Measurements from ENCODE around the gene KLHDC9. TPM values are rescaled to one million over a fixed set of nuclear protein-coding genes. Genes with fewer than 3 reads are reported as not detected.

KLHDC9 gene
- total RNA-seq, 2 experiments from 2014 or later: 0.33 to 0.46 TPM

- H3K9me3 Mint-ChIP-seq: no peaks in the 10 kb centered on the region
- H3K4me3 Mint-ChIP-seq: no peak overlapping the region
- no peaks in the 10 kb centered on the region for H3K27me3 Mint-ChIP-seq
- H3K36me3 Mint-ChIP-seq: no peaks in the 10 kb centered on the region
- no peak for DNase-seq
- H3K27ac Mint-ChIP-seq: no peak overlapping the region
- peaks cover 11% of the 10 kb centered on the region for H3K4me1 Mint-ChIP-seq
These were observed 13.6 kb upstream of the KLHDC9 start for GRCh38 chr1:161084597-161084988.

GRCh38 chr1:161085165-161085564 is 13.0 kb upstream of the KLHDC9 start:
- no peak for DNase-seq
- H3K36me3 Mint-ChIP-seq: no peaks in the 10 kb centered on the region
- no peaks in the 10 kb centered on the region for H3K9me3 Mint-ChIP-seq
- H3K27me3 Mint-ChIP-seq: no peaks in the 10 kb centered on the region
- no peak overlapping the region for H3K4me3 Mint-ChIP-seq
- peaks cover 13% of the 10 kb centered on the region for H3K4me1 Mint-ChIP-seq
- no peak overlapping the region for H3K27ac Mint-ChIP-seq

GRCh38 chr1:161086457-161086856 is 11.7 kb upstream of the KLHDC9 start:
- no peaks in the 10 kb centered on the region for H3K36me3 Mint-ChIP-seq
- no peak for DNase-seq
- H3K4me3 Mint-ChIP-seq: no peak overlapping the region
- peaks cover 25% of the 10 kb centered on the region for H3K4me1 Mint-ChIP-seq
- H3K9me3 Mint-ChIP-seq: no peaks in the 10 kb centered on the region
- H3K27me3 Mint-ChIP-seq: no peaks in the 10 kb centered on the region
- H3K27ac Mint-ChIP-seq: no peak overlapping the region

GRCh38 chr1:161088587-161089110 is 9.5 kb upstream of the KLHDC9 start:
- Mint-ChIP-seq H3K36me3 (no peaks in the 10 kb centered on the region), H3K27me3 (no peaks in the 10 kb centered on the region), H3K9me3 (no peaks in the 10 kb centered on the region), H3K4me3 (no peak overlapping the region), H3K27ac (no peak overlapping the region), H3K4me1 (peaks cover 45% of the 10 kb centered on the region)
- DNase-seq: no peak

- Mint-ChIP-seq H3K27ac (no peak within 1 kb of the TSS), H3K27me3 (no peaks in the 10 kb centered on the region), H3K4me1 (peaks cover 48% of the 10 kb centered on the region), H3K4me3 (no peak within 1 kb of the TSS), H3K36me3 (no peaks in the 10 kb centered on the region), H3K9me3 (no peaks in the 10 kb centered on the region)
- DNase-seq: no peak
These were observed 8.8 kb upstream of the KLHDC9 start, which contains the start of gene NECTIN4 for GRCh38 chr1:161089251-161089924. Gene NECTIN4 (minus strand): TSS chr1:161089558. CDS start chr1:161089296, 262 bp downstream.

- Mint-ChIP-seq H3K9me3 (no peaks in the 10 kb centered on the region), H3K27ac (no peak overlapping the region), H3K4me3 (no peak overlapping the region), H3K36me3 (no peaks in the 10 kb centered on the region), H3K27me3 (no peaks in the 10 kb centered on the region), H3K4me1 (peaks cover 48% of the 10 kb centered on the region)
- no peak for DNase-seq
These were observed 8.2 kb upstream of the KLHDC9 start for GRCh38 chr1:161089938-161090337.

- Mint-ChIP-seq H3K27me3 (no peaks in the 10 kb centered on the region), H3K36me3 (no peaks in the 10 kb centered on the region), H3K4me1 (peaks cover 48% of the 10 kb centered on the region), H3K4me3 (no peak overlapping the region), H3K27ac (no peak overlapping the region), H3K9me3 (no peaks in the 10 kb centered on the region)
- no peak for DNase-seq
These were observed 7.5 kb upstream of the KLHDC9 start for GRCh38 chr1:161090617-161091016.

- DNase-seq: no peak
- H3K9me3 Mint-ChIP-seq: no peaks in the 10 kb centered on the region
- H3K27me3 Mint-ChIP-seq: no peaks in the 10 kb centered on the region
- H3K27ac Mint-ChIP-seq: no peak overlapping the region
- H3K4me1 Mint-ChIP-seq: peaks cover 51% of the 10 kb centered on the region
- no peak overlapping the region for H3K4me3 Mint-ChIP-seq
- H3K36me3 Mint-ChIP-seq: no peaks in the 10 kb centered on the region
These were observed 7.1 kb upstream of the KLHDC9 start for GRCh38 chr1:161091093-161091492.

GRCh38 chr1:161091796-161092507 is 6.2 kb upstream of the KLHDC9 start:
- H3K36me3 Mint-ChIP-seq: no peaks in the 10 kb centered on the region
- no peak overlapping the region for H3K4me3 Mint-ChIP-seq
- DNase-seq: no peak
- H3K27ac Mint-ChIP-seq: peak overlapping the region; percentile 23
- H3K4me1 Mint-ChIP-seq: peaks cover 59% of the 10 kb centered on the region
- H3K9me3 Mint-ChIP-seq: no peaks in the 10 kb centered on the region
- no peaks in the 10 kb centered on the region for H3K27me3 Mint-ChIP-seq

GRCh38 chr1:161092621-161093028 is 5.5 kb upstream of the KLHDC9 start:
- H3K27ac Mint-ChIP-seq: peak overlapping the region; percentile 35
- no peaks in the 10 kb centered on the region for H3K9me3 Mint-ChIP-seq
- peak; percentile 58 for DNase-seq
- H3K36me3 Mint-ChIP-seq: no peaks in the 10 kb centered on the region
- H3K4me3 Mint-ChIP-seq: no peak overlapping the region
- H3K27me3 Mint-ChIP-seq: no peaks in the 10 kb centered on the region
- H3K4me1 Mint-ChIP-seq: peaks cover 64% of the 10 kb centered on the region

- Mint-ChIP-seq H3K27me3 (no peaks in the 10 kb centered on the region), H3K9me3 (no peaks in the 10 kb centered on the region), H3K4me3 (no peak overlapping the region), H3K36me3 (peaks cover 4% of the 10 kb centered on the region), H3K27ac (no peak overlapping the region), H3K4me1 (peaks cover 66% of the 10 kb centered on the region)
- no peak for DNase-seq
These were observed 3.7 kb upstream of the KLHDC9 start for GRCh38 chr1:161094481-161094880.

GRCh38 chr1:161095230-161095629 is 2.9 kb upstream of the KLHDC9 start:
- H3K4me1 Mint-ChIP-seq: peaks cover 66% of the 10 kb centered on the region
- DNase-seq: no peak
- no peak overlapping the region for H3K27ac Mint-ChIP-seq
- no peaks in the 10 kb centered on the region for H3K27me3 Mint-ChIP-seq
- no peaks in the 10 kb centered on the region for H3K9me3 Mint-ChIP-seq
- no peak overlapping the region for H3K4me3 Mint-ChIP-seq
- peaks cover 7% of the 10 kb centered on the region for H3K36me3 Mint-ChIP-seq

GRCh38 chr1:161096015-161096414 is 2.1 kb upstream of the KLHDC9 start:
- no peaks in the 10 kb centered on the region for H3K9me3 Mint-ChIP-seq
- H3K27me3 Mint-ChIP-seq: no peaks in the 10 kb centered on the region
- H3K36me3 Mint-ChIP-seq: peaks cover 9% of the 10 kb centered on the region
- H3K27ac Mint-ChIP-seq: no peak overlapping the region
- DNase-seq: no peak
- no peak overlapping the region for H3K4me3 Mint-ChIP-seq
- H3K4me1 Mint-ChIP-seq: peaks cover 65% of the 10 kb centered on the region

GRCh38 chr1:161096530-161096929 is 1.6 kb upstream of the KLHDC9 start:
- Mint-ChIP-seq H3K4me1 (peaks cover 60% of the 10 kb centered on the region), H3K4me3 (no peak overlapping the region), H3K36me3 (peaks cover 13% of the 10 kb centered on the region), H3K27ac (no peak overlapping the region), H3K27me3 (no peaks in the 10 kb centered on the region), H3K9me3 (no peaks in the 10 kb centered on the region)
- no peak for DNase-seq

GRCh38 chr1:161099090-161099802 is 1.1 kb downstream of the KLHDC9 start:
- no peaks in the 10 kb centered on the region for H3K27me3 Mint-ChIP-seq
- peaks cover 43% of the 10 kb centered on the region for H3K4me1 Mint-ChIP-seq
- peaks cover 15% of the 10 kb centered on the region for H3K36me3 Mint-ChIP-seq
- H3K9me3 Mint-ChIP-seq: no peaks in the 10 kb centered on the region
- peak overlapping the region; percentile 60 for H3K4me3 Mint-ChIP-seq
- H3K27ac Mint-ChIP-seq: no peak overlapping the region
- DNase-seq: no peak

Measured in activated naive CD8-positive, alpha-beta T cell treated with anti-CD3 and anti-CD28 coated beads for 36 hours (primary cell).